AG04449 (cell line): ENCODE measurements around the gene PPP2R5E.
"Not testable (repeated sequence)": the region's sequence is repeated elsewhere in the genome, so short reads cannot be mapped to it uniquely, and the experiment has no call there.

ENCODE experiments used
- CTCF ChIA-PET: fragments of 350-600 bp; formaldehyde crosslinking; extraction: SDS; loops from one replicate; lab custom pipeline; 2021; ENCODE audit warnings: antibody characterized with exemption; lab: Yijun Ruan, JAX
- POLR2A ChIA-PET: fragments of 400-600, 350-600 bp; formaldehyde crosslinking; extraction: SDS; loops from one replicate; lab custom pipeline; 2020; ENCODE audit warnings: antibody characterized with exemption, inconsistent platforms; lab: Yijun Ruan, JAX
- DNase-seq: peaks from one replicate; pipeline ENCODE4 v3.0.0-alpha.2; 2010; ENCODE audit warnings: low read depth, low spot score
- H3K4me3 ChIP-seq: 2 replicates; pipeline ENCODE4 v1.5.1; 2011; ENCODE audit warnings: low read depth, mild to moderate bottlenecking, control low read depth, low read length
- TF ChIP-seq, protein P1 (sequence below): IDR thresholded peaks from one replicate; pipeline ENCODE4 v1.5.1; 2011; ENCODE audit warnings: mild to moderate bottlenecking, moderate library complexity, low read length, control low read depth, inconsistent platforms; ENCODE audit not compliant: insufficient read depth; ENCODE audit errors: missing control alignments

The PPP2R5E gene

DNA sequence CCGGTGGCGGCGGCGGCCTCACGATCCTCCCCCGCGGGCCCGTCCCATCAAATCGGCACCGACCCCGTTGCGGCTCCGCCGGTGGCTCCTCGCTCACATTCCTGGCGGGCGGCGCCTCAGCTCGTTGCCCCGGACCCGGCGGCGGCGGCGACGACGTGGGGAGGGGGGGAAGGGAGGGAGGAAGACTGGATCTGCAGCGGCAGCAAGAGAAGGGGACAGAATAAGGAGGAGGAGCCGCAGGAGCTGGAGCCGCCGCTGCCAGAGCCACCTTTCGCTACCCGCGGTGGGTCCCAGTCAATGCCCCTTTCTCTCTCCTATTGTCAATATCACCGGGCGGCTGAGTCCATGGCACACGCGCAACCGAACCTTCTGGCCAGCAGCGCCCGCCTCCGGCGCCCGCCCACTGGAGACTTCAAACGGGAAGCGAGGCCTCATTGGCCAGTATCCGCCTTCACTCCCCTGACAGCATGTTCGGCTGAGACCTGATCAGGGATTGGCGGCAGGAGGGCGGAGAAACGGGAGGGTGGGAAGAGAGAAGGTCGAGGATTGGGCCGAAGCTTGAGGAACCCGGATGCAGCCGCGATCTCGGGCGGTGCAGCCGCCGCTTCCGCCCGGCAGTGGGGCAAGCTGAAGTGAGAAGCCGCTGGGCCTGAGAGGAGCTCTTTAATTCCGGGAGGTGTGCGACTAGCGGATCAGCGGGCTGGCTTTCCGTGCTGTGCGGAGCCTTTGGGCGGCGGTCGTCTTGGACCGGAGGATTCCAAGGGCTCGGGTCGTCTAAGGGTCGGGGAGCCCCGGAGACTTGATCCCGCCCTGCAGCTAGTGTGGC lies at the start of gene PPP2R5E:
PPP2R5E (minus strand) TSS at position 378 of the 826 bp plus-strand sequence. CDS start 3,692 bp downstream, outside the sequence.
- ChIA-PET CTCF (interaction anchor here (0.6 to 2.4 kb wide), 8 partner anchors 9 to 227 kb away, joined by 3 to 24 read pairs (median 5); no protein-coding TSS in a partner anchor), POLR2A (interaction anchor here (0.6 to 1.9 kb wide), 10 partner anchors 10 to 997 kb away, joined by 3 to 6 read pairs (median 3); partner anchors contain the start of gene HSPA2)
- TF ChIP-seq, protein P1, sequence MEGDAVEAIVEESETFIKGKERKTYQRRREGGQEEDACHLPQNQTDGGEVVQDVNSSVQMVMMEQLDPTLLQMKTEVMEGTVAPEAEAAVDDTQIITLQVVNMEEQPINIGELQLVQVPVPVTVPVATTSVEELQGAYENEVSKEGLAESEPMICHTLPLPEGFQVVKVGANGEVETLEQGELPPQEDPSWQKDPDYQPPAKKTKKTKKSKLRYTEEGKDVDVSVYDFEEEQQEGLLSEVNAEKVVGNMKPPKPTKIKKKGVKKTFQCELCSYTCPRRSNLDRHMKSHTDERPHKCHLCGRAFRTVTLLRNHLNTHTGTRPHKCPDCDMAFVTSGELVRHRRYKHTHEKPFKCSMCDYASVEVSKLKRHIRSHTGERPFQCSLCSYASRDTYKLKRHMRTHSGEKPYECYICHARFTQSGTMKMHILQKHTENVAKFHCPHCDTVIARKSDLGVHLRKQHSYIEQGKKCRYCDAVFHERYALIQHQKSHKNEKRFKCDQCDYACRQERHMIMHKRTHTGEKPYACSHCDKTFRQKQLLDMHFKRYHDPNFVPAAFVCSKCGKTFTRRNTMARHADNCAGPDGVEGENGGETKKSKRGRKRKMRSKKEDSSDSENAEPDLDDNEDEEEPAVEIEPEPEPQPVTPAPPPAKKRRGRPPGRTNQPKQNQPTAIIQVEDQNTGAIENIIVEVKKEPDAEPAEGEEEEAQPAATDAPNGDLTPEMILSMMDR, result no peak
- peak within 1 kb of the TSS; percentile 96 for H3K4me3 ChIP-seq
- DNase-seq, result peak; percentile 93

DNA sequence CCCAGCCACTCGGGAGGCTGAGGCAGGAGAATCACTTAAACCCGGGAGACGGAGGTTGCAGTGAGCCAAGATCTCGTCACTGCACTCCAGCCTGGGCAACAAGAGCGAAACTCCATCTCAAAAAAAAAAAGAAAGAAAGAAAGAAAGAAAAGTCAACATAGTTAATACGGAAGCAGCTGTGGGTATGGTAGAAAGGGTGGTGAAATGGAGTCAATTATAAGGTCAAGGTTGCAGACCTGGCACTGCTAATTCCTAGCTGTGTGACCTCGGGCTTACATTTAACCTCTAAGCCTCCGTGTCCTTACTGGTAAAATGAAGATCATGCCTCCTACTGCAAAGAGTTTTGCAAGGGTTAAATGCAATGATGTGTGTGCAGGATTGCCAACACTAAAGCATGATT lies 39.9 kb upstream of the PPP2R5E start:
- POLR2A ChIA-PET, CTCF ChIA-PET: not testable (repeated sequence)

DNA sequence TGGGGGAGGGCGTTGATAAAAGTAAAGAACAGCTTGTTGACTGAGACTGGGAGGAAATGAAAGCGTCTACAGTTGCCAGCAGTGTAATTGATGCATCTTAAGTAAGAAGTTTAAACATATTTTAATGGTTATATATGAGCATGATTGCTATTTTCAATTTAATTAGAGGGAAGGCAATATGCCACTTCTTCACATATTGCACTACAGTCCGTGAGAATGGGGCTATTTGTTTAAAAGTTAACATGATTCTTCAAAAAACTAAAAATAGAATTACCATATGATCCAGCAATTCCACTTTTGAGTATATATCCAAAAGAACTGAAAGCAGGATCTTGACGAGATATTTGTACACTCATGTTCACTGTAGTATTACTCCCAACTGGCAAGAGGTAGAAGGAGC lies 38.3 kb upstream of the PPP2R5E start:
- POLR2A ChIA-PET, result no interaction called here
- TF ChIP-seq, protein P1, result no peak
- no peak for DNase-seq
- H3K4me3 ChIP-seq, result no peak overlapping the region
- CTCF ChIA-PET, result no interaction called here

More for the DNA sequence above, 39.9 kb upstream of the PPP2R5E start:
- H3K4me3 ChIP-seq, DNase-seq: not testable (repeated sequence)

DNA sequence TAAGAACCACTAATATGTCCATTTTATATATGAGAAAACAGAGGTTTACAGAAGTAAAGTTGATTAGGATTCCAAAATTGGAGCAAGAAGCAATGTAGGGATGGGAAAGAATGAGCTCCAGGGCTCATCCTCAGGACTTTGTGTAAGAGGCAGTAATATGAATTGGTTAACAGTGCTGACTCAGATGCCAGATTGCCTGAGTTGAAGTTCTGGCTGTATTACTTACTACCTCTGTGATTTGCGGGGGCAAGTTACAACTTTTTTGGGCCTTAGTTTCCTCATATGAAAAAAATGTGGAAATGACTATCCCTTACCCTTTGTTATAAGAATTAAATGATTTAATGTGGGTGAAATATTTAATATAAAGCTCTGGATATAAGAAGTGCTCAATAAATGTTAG lies 35.1 kb upstream of the PPP2R5E start:
- no peak overlapping the region for H3K4me3 ChIP-seq
- ChIA-PET POLR2A (no interaction called here), CTCF (no interaction called here)
- no peak for DNase-seq
- TF ChIP-seq, protein P1, result no peak

DNA sequence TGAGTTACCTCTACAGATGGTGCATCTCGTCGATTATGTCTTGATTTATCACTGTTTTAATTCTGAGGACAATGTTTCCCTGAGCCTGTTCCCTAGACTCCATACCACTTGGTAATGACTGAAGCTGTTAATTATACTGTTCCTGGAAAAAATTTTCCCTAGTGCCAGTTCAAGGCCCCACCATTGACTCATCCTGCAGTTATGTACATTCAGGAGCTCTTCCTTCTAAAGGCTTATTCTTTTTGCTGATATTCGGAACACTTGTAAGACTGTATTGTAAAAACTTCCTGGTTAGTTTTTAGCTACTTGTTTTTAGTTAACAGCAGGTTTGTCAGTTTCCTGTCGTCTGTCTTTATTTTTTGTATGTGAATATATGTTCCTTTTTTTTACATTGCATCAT lies 30.4 kb upstream of the PPP2R5E start:
- TF ChIP-seq, protein P1, result no peak
- no peak overlapping the region for H3K4me3 ChIP-seq
- POLR2A ChIA-PET, result no interaction called here
- CTCF ChIA-PET, result interaction anchor here (0.7 kb wide), 1 partner anchor 185 kb away, joined by 3 read pairs; no protein-coding TSS in a partner anchor
- DNase-seq, result no peak

DNA sequence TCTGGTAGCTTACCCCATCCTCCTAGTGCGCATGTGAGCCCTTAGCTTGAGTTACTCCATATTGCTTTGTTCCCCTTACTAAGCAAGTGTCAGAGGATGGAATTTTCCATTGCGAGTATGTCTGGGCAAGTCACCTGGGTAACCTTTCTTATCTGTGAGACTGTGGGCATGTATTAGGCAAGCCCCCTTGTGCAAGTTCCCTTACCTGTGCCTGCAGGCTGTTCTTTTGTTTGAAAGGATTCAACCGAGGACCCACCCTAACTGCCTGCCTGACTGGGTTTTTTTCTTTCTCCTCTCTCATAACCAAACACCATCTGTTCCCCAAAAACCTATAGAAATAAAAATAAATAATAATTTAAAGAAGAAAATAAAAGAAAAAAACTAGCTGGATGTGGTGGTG lies 22.3 kb upstream of the PPP2R5E start:
- no peak overlapping the region for H3K4me3 ChIP-seq
- DNase-seq, result no peak
- ChIA-PET POLR2A (no interaction called here), CTCF (interaction anchor here (1.2 to 1.5 kb wide), 2 partner anchors 10 to 177 kb away, joined by 3 read pairs; no protein-coding TSS in a partner anchor)
- TF ChIP-seq, protein P1, result no peak
